HCT116 (cell line): ENCODE data around the gene GDAP1L1. TPM values are rescaled to one million over a fixed set of nuclear protein-coding genes. Genes with fewer than 3 reads are reported as not detected.

Experiments used
- ATAC-seq: fragments of 200-7000 bp; cut with Tn5 transposase; 2 replicates; pipeline ENCODE4 v1.9.1; 2020; ENCODE audit warnings: mild to moderate bottlenecking, moderate library complexity
- BruUV-seq: library from RNA; stranded (reverse); fragments of 400-500 nt; replicated peaks from 2 replicates; lab custom pipeline; 2021; lab: Mats Ljungman, UMichigan
- CTCF ChIA-PET: fragments of 300-600 bp; sonication (Branson Sonifier 250); formaldehyde crosslinking; loops from one replicate; lab custom pipeline; 2021; ENCODE audit warnings: antibody characterized with exemption; lab: Charles Lee
- POLR2A ChIA-PET: fragments of 300-600, 350-600 bp; sonication (Branson Sonifier 250); formaldehyde crosslinking; loops from one replicate; lab custom pipeline; 2021; ENCODE audit warnings: antibody characterized with exemption; lab: Charles Lee
- RAD21 ChIA-PET, 2 experiments: fragments of 300-600 bp; sonication (Branson Sonifier 250); formaldehyde crosslinking; loops; one replicate each; lab custom pipeline; 2023; ENCODE audit warnings: low total read pairs in 2 of 2; ENCODE audit not compliant: uncharacterized antibody in 2 of 2, unreplicated experiment in 2 of 2, low non-redundant PET in 1 of 2; lab: Charles Lee
- DNase-seq: peaks from one replicate; pipeline ENCODE4 v3.0.0-alpha.2; 2010; ENCODE audit warnings: low read depth, low spot score
- H2AFZ ChIP-seq: fragments of 200-600 bp; shearing (Covaris generic), sonication (generic); 2 replicates; pipeline ENCODE4 v1.6.1; 2017; ENCODE audit warnings: low read depth, mixed run types, mixed read lengths, antibody characterized with exemption, low read length; ENCODE audit not compliant: poor library complexity, severe bottlenecking
- H3K27ac ChIP-seq: 2 replicates; pipeline ENCODE4 v1.5.1; 2012; ENCODE audit warnings: low read depth, low read length
- H3K27me3 ChIP-seq: fragments of 200-600 bp; sonication (generic); 2 replicates; pipeline ENCODE4 v1.6.1; 2016; ENCODE audit warnings: mixed run types, low read length, mixed read lengths; ENCODE audit not compliant: insufficient read depth
- H3K36me3 ChIP-seq, 2 experiments: fragments of 200-500 bp in 1 of 2; fragments of 200-600 bp in 1 of 2; sonication (Bioruptor generic) in 1 of 2; sonication (generic) in 1 of 2; 2 replicates each; pipeline versions ENCODE4 v1.5.1 to v1.6.1; 2014 to 2016; ENCODE audit warnings: low read length in 2 of 2, inconsistent platforms in 1 of 2, mixed read lengths in 1 of 2, mixed run types in 1 of 2; ENCODE audit not compliant: insufficient read depth in 2 of 2, control insufficient read depth in 1 of 2
- H3K4me1 ChIP-seq, 2 experiments: fragments of 200-600 bp in 1 of 2; sonication (generic) in 1 of 2; 2 replicates each; pipeline versions ENCODE4 v1.5.1 to v1.6.1; 2012 to 2017; ENCODE audit warnings: low read length in 2 of 2, inconsistent platforms in 1 of 2, mild to moderate bottlenecking in 1 of 2, mixed read lengths in 1 of 2, mixed run types in 1 of 2, moderate library complexity in 1 of 2; ENCODE audit not compliant: insufficient read depth in 2 of 2, control insufficient read depth in 1 of 2
- H3K4me2 ChIP-seq: fragments of 200-600 bp; sonication (generic); 2 replicates; pipeline ENCODE4 v1.6.1; 2017; ENCODE audit warnings: mixed run types, low read length, mixed read lengths
- H3K4me3 ChIP-seq, 2 experiments: fragments of 200-600 bp in 1 of 2; sonication (generic) in 1 of 2; replicated peaks in 1 of 2; 2 replicates each; pipeline ENCODE4 v1.5.1; 2011 to 2016; ENCODE audit warnings: low read length in 2 of 2, control low read depth in 1 of 2, low read depth in 1 of 2, mild to moderate bottlenecking in 1 of 2, mixed read lengths in 1 of 2, mixed run types in 1 of 2
- H3K79me2 ChIP-seq: fragments of 200-600 bp; sonication (generic); 2 replicates; pipeline ENCODE4 v1.6.1; 2017; ENCODE audit warnings: mild to moderate bottlenecking, mixed run types, low read length, moderate library complexity, mixed read lengths; ENCODE audit not compliant: insufficient read depth
- H3K9ac ChIP-seq: fragments of 200-600 bp; sonication (generic); 2 replicates; pipeline ENCODE4 v1.6.1; 2016; ENCODE audit warnings: low read length, mixed read lengths
- H3K9me2 ChIP-seq: fragments of 200-600 bp; sonication (generic), shearing (Covaris generic); 2 replicates; pipeline ENCODE4 v1.6.1; 2017; ENCODE audit warnings: mixed run types, mild to moderate bottlenecking, moderate library complexity; ENCODE audit not compliant: insufficient read depth
- H3K9me3 ChIP-seq, 2 experiments: fragments of 200-500 bp in 1 of 2; fragments of 200-600 bp in 1 of 2; sonication (Bioruptor generic) in 1 of 2; sonication (generic) in 1 of 2; 2 replicates each; pipeline ENCODE4 v1.6.1; 2014 to 2017; ENCODE audit warnings: low read length in 2 of 2, mixed read lengths in 2 of 2, inconsistent platforms in 1 of 2, low read depth in 1 of 2, mild to moderate bottlenecking in 1 of 2, mixed run types in 1 of 2, moderate library complexity in 1 of 2; ENCODE audit not compliant: control insufficient read depth in 1 of 2, insufficient read depth in 1 of 2
- H4K20me1 ChIP-seq: fragments of 200-600 bp; sonication (generic), shearing (Covaris generic); 2 replicates; pipeline ENCODE4 v1.6.1; 2017; ENCODE audit warnings: mixed run types, mild to moderate bottlenecking, moderate library complexity; ENCODE audit not compliant: insufficient read depth
- CBX3 ChIP-seq: IDR thresholded peaks from 2 replicates; pipeline ENCODE4 v1.6.1; 2012; ENCODE audit warnings: low read depth
- CEBPB ChIP-seq: IDR thresholded peaks from 2 replicates; pipeline ENCODE4 v1.6.1; 2012; ENCODE audit warnings: low read depth
- EGR1 ChIP-seq: IDR thresholded peaks from 2 replicates; pipeline ENCODE4 v1.6.1; 2012; ENCODE audit warnings: low read depth
- EZH2phosphoT487 ChIP-seq: fragments of 200-600 bp; IDR thresholded peaks from 2 replicates; pipeline ENCODE4 v1.6.1; 2018; ENCODE audit warnings: antibody characterized with exemption, borderline replicate concordance
- FOSL1 ChIP-seq: IDR thresholded peaks from 2 replicates; pipeline ENCODE4 v1.6.1; 2012; ENCODE audit warnings: low read depth
- POLR2A ChIP-seq: IDR thresholded peaks from 2 replicates; pipeline ENCODE4 v1.7.0; 2011; ENCODE audit warnings: borderline replicate concordance; ENCODE audit not compliant: insufficient read depth, insufficient read length; ENCODE audit errors: extremely low read depth
- RAD21 ChIP-seq: IDR thresholded peaks from 2 replicates; pipeline ENCODE4 v1.6.1; 2012; ENCODE audit warnings: low read depth, mild to moderate bottlenecking
- SIN3A ChIP-seq: IDR thresholded peaks from 2 replicates; pipeline ENCODE4 v1.6.1; 2012; ENCODE audit warnings: low read depth
- SP1 ChIP-seq: IDR thresholded peaks from 2 replicates; pipeline ENCODE4 v1.6.1; 2012; ENCODE audit warnings: low read depth
- SRF ChIP-seq: IDR thresholded peaks from 2 replicates; pipeline ENCODE4 v1.6.1; 2012; ENCODE audit warnings: low read depth
- TCF7L2 ChIP-seq: IDR thresholded peaks from 2 replicates; pipeline ENCODE4 v1.7.0; 2011; ENCODE audit warnings: borderline replicate concordance, inconsistent platforms; ENCODE audit not compliant: insufficient read depth, insufficient read length; ENCODE audit errors: extremely low read depth
- YY1 ChIP-seq: IDR thresholded peaks from 2 replicates; pipeline ENCODE4 v1.6.1; 2011; ENCODE audit warnings: low read length, low read depth, moderate library complexity, mild to moderate bottlenecking; ENCODE audit not compliant: insufficient replicate concordance; ENCODE audit errors: extremely low read depth
- ZFX ChIP-seq: fragments of 450-650 bp; IDR thresholded peaks from 2 replicates; pipeline ENCODE4 v1.6.1; 2017
- ZNF274 ChIP-seq: fragments of 200-500 bp; sonication (Bioruptor generic); IDR thresholded peaks from 2 replicates; pipeline ENCODE4 v1.6.1; 2014; ENCODE audit warnings: mild to moderate bottlenecking, low read depth, low read length, inconsistent platforms
- intact Hi-C: fragments of 100-400 bp; cut with micrococcal nuclease; formaldehyde crosslinking; loops from 2 replicates; pipeline ENCODE4 v1.10.0; 2022
- total RNA-seq: library from RNA; stranded (reverse); gene quantifications from one replicate; pipeline ENCODE4 v1.2.1, GENCODE V29; 2021; ENCODE audit not compliant: unreplicated experiment
- TF ChIP-seq, protein P1 (sequence below), 3 experiments: fragments of 200-600 bp in 1 of 3; sonication (generic) in 1 of 3; IDR thresholded peaks in 2 of 3; conservative IDR thresholded peaks in 1 of 3; 2 replicates each; pipeline ENCODE4 v1.5.1; 2012 to 2017; ENCODE audit warnings: low read depth in 2 of 3, low read length in 2 of 3, antibody characterized with exemption in 1 of 3, borderline replicate concordance in 1 of 3, control low read depth in 1 of 3, mild to moderate bottlenecking in 1 of 3, mixed read lengths in 1 of 3, mixed run types in 1 of 3, moderate library complexity in 1 of 3; ENCODE audit not compliant: insufficient read depth in 1 of 3
- TF ChIP-seq, protein P2 (sequence below): IDR thresholded peaks from 2 replicates; pipeline ENCODE4 v1.6.1; 2011; ENCODE audit warnings: mild to moderate bottlenecking, low read length, moderate library complexity; ENCODE audit not compliant: insufficient replicate concordance; ENCODE audit errors: extremely low read depth
- TF ChIP-seq, protein P3 (sequence below): IDR thresholded peaks from 2 replicates; pipeline ENCODE4 v1.6.1; 2012
- TF ChIP-seq, protein P4 (sequence below): IDR thresholded peaks from 2 replicates; pipeline ENCODE4 v1.6.1; 2012

Gene GDAP1L1
- total RNA-seq, 1 experiment from 2014 or later: not detected

DNA sequence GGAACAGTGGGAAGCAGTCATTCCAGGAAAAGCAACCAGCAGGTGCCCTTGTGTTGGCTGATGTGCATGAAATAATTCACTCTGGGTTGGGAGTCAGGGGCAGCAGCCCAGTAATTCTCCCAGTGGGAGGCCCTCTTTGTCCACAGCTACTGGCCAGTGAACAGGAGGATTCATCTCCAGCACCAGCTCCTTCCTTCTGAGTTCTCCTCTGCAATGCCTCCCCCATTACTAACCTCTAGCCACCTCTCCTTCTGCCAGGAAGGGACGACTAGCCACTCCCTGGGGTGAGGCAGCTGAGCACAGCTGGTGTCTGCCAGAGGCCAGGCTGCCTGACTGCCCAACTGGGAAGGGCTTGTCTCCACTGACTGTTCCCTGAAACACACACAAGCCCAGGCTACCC lies 77.2 kb downstream of the GDAP1L1 start (continued):
- TF ChIP-seq, protein P1, sequence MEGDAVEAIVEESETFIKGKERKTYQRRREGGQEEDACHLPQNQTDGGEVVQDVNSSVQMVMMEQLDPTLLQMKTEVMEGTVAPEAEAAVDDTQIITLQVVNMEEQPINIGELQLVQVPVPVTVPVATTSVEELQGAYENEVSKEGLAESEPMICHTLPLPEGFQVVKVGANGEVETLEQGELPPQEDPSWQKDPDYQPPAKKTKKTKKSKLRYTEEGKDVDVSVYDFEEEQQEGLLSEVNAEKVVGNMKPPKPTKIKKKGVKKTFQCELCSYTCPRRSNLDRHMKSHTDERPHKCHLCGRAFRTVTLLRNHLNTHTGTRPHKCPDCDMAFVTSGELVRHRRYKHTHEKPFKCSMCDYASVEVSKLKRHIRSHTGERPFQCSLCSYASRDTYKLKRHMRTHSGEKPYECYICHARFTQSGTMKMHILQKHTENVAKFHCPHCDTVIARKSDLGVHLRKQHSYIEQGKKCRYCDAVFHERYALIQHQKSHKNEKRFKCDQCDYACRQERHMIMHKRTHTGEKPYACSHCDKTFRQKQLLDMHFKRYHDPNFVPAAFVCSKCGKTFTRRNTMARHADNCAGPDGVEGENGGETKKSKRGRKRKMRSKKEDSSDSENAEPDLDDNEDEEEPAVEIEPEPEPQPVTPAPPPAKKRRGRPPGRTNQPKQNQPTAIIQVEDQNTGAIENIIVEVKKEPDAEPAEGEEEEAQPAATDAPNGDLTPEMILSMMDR (IDR thresholded peaks at IDR 0.05 in 2 of 3, conservative IDR thresholded peaks at IDR 0.05 in 1 of 3; ENCODE audit: borderline replicate concordance in 1 of 3, insufficient read depth in 1 of 3, low read depth in 2 of 3, low read length in 2 of 3): no peak
- no peak for TF ChIP-seq CEBPB
- TF ChIP-seq EGR1: no peak

DNA sequence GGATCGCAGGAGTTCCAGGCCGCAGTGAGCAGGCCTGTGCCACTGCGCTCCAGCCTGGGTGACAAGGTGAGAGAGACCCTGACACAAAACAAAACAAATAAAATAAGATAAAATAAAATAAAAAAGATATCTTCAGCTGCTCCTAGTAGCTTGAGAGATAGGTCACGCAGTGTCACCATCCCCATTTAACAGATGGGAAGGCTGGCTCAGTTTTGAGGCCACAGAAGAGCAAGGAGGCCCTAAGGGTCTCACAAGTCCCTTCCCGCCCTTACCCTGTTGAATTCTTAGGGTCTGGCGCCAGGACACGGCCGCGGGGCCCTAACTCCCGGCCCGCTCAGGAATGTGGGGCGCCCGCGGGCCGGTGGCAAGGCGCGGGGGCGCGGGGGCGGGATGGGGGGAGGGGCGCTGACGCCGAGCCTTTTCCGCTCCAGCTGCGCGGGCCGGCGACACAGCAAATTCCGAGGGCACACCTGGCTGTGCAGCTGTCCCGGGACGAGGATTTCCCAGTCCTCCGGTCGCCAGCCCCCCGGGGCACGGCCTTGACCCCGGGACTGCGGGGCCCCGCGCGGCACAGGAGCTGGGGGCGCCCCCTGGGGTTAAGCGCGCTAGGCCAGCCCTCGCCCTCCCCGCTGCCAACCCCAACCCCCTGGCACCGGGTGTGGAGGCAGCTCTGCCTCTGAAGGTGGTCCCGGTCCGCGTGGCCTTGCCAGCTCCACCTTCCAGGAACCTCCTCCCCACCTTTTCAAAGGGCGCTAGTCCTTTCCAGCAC lies 79.5 kb downstream of the GDAP1L1 start:
- TF ChIP-seq ZFX (no peak), POLR2A (no peak), CEBPB (no peak), SRF (no peak), YY1 (no peak), EGR1 (no peak), FOSL1 (no peak), TCF7L2 (no peak), CBX3 (no peak), RAD21 (no peak), EZH2phosphoT487 (no peak), SP1 (no peak), ZNF274 (no peak), SIN3A (no peak)
- TF ChIP-seq, protein P2, sequence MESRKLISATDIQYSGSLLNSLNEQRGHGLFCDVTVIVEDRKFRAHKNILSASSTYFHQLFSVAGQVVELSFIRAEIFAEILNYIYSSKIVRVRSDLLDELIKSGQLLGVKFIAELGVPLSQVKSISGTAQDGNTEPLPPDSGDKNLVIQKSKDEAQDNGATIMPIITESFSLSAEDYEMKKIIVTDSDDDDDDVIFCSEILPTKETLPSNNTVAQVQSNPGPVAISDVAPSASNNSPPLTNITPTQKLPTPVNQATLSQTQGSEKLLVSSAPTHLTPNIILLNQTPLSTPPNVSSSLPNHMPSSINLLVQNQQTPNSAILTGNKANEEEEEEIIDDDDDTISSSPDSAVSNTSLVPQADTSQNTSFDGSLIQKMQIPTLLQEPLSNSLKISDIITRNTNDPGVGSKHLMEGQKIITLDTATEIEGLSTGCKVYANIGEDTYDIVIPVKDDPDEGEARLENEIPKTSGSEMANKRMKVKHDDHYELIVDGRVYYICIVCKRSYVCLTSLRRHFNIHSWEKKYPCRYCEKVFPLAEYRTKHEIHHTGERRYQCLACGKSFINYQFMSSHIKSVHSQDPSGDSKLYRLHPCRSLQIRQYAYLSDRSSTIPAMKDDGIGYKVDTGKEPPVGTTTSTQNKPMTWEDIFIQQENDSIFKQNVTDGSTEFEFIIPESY: no peak
- TF ChIP-seq, protein P3, sequence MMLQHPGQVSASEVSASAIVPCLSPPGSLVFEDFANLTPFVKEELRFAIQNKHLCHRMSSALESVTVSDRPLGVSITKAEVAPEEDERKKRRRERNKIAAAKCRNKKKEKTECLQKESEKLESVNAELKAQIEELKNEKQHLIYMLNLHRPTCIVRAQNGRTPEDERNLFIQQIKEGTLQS: no peak
- TF ChIP-seq, protein P1 (IDR thresholded peaks at IDR 0.05 in 2 of 3, conservative IDR thresholded peaks at IDR 0.05 in 1 of 3; ENCODE audit: borderline replicate concordance in 1 of 3, insufficient read depth in 1 of 3, low read depth in 2 of 3, low read length in 2 of 3): no peak
- TF ChIP-seq, protein P4, sequence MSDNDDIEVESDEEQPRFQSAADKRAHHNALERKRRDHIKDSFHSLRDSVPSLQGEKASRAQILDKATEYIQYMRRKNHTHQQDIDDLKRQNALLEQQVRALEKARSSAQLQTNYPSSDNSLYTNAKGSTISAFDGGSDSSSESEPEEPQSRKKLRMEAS: no peak
- Histone ChIP-seq H3K9ac (no peak overlapping the region), H3K27ac (no peak overlapping the region), H4K20me1 (no peaks in the 10 kb centered on the region), H2AFZ (no peak overlapping the region), H3K4me3 (no peak overlapping the region), H3K79me2 (no peaks in the 10 kb centered on the region), H3K4me1 (peaks cover 11 to 20% of the 10 kb centered on the region in 2 experiments; a peak in 3 of 4 replicates), H3K36me3 (no peaks in the 10 kb centered on the region), H3K9me2 (no peaks in the 10 kb centered on the region), H3K9me3 (no peaks in the 10 kb centered on the region), H3K4me2 (no peak overlapping the region), H3K27me3 (no peaks in the 10 kb centered on the region)
- ChIA-PET POLR2A (no interaction called here), CTCF (no interaction called here), RAD21 (no interaction called here)
- DNase-seq (no peak), ATAC-seq (no peak)
- BruUV-seq: no TSS peak
- intact Hi-C loops: no loop called here
